Activated T-helper 2 cell treated with anti-CD3 and anti-CD28 coated beads, Interferon-gamma antibody, Interleukin-2, Interleukin-4, amounts not matched to agents 10 μg/mL and 5 μg/mL and 100 μg/mL, durations not matched to agents 14 hours and 24 hours and 36 hours (primary cell): ENCODE results near the gene VPS37D. TPM values are rescaled to one million over a fixed set of nuclear protein-coding genes. Genes with fewer than 3 reads are reported as not detected.
A peak's percentile ranks its signal among the peaks of the same experiment; 100 is the strongest.
"Not testable (repeated sequence)": the region's sequence is repeated elsewhere in the genome, so short reads cannot be mapped to it uniquely, and the experiment has no call there.

Experiments
- DNase-seq: peaks from one replicate; pipeline ENCODE4 v3.0.0; 2021; ENCODE audit warnings: low spot score
- H3K27ac Mint-ChIP-seq: one replicate; pipeline ENCODE4 v1.8.0; 2021; ENCODE audit warnings: mixed read lengths
- H3K27me3 Mint-ChIP-seq: one replicate; pipeline ENCODE4 v1.8.0; 2021; ENCODE audit warnings: low read depth, mixed read lengths
- H3K36me3 Mint-ChIP-seq: one replicate; pipeline ENCODE4 v1.8.0; 2021; ENCODE audit warnings: low read depth, mixed read lengths
- H3K4me1 Mint-ChIP-seq: one replicate; pipeline ENCODE4 v1.8.0; 2021; ENCODE audit warnings: low read depth, mixed read lengths
- H3K4me3 Mint-ChIP-seq: one replicate; pipeline ENCODE4 v1.8.0; 2021; ENCODE audit warnings: low read depth, mild to moderate bottlenecking, moderate library complexity, mixed read lengths
- H3K9me3 Mint-ChIP-seq: one replicate; pipeline ENCODE4 v1.8.0; 2021; ENCODE audit warnings: mixed read lengths
- intact Hi-C: fragments of 100-400 bp; cut with micrococcal nuclease; formaldehyde crosslinking; loops from one replicate; pipeline ENCODE4 v1.15.1; 2023
- total RNA-seq: library from RNA; stranded (reverse); gene quantifications from 2 replicates; pipeline ENCODE4 v1.2.3, GENCODE V29; 2022

VPS37D gene
- total RNA-seq, 1 donor from 2014 or later, result 0.30 TPM

- intact Hi-C loops, result loop anchor here (1.0 to 5.0 kb wide), 5 partner anchors 19 to 142 kb away; partner anchors contain the start of genes ABHD11, BUD23, DNAJC30 and MLXIPL
- peaks cover 31% of the 10 kb centered on the region for H3K4me1 Mint-ChIP-seq
- H3K36me3 Mint-ChIP-seq, result peaks cover 9% of the 10 kb centered on the region
- H3K27ac Mint-ChIP-seq, result peak within 1 kb of the TSS; percentile 62
- DNase-seq, result peak; percentile 71
- peaks cover 9% of the 10 kb centered on the region for H3K27me3 Mint-ChIP-seq
- H3K9me3 Mint-ChIP-seq, result no peaks in the 10 kb centered on the region
- peak within 1 kb of the TSS; percentile 89 for H3K4me3 Mint-ChIP-seq
Measured at GRCh38 chr7:73718905-73719805, 51.5 kb downstream of the VPS37D start, which contains the start of gene STX1A. STX1A (minus strand) TSS chr7:73719669; CDS start chr7:73719631, 38 bp downstream.

- Mint-ChIP-seq H3K27ac (no peak overlapping the region), H3K4me1 (peaks cover 31% of the 10 kb centered on the region), H3K36me3 (peaks cover 9% of the 10 kb centered on the region), H3K27me3 (peaks cover 11% of the 10 kb centered on the region), H3K4me3 (peak overlapping the region; percentile 80), H3K9me3 (no peaks in the 10 kb centered on the region)
- intact Hi-C loops, result loop anchor here (2.0 to 5.0 kb wide), 3 partner anchors 52 to 142 kb away; partner anchors contain the start of genes MLXIPL, TBL2 and VPS37D
- DNase-seq, result no peak
Measured at GRCh38 chr7:73719806-73720169, 52.2 kb downstream of the VPS37D start.

- H3K9me3 Mint-ChIP-seq, intact Hi-C loops, DNase-seq, H3K36me3 Mint-ChIP-seq: not testable (repeated sequence)
- H3K27ac Mint-ChIP-seq, result peak overlapping the region; percentile 62
- peaks cover 12% of the 10 kb centered on the region for H3K27me3 Mint-ChIP-seq
- peak overlapping the region; percentile 80 for H3K4me3 Mint-ChIP-seq
- peaks cover 29% of the 10 kb centered on the region for H3K4me1 Mint-ChIP-seq
Measured at GRCh38 chr7:73720443-73720842, 52.8 kb downstream of the VPS37D start.

- H3K36me3 Mint-ChIP-seq, result peaks cover 5% of the 10 kb centered on the region
- H3K4me1 Mint-ChIP-seq, result peaks cover 22% of the 10 kb centered on the region
- H3K9me3 Mint-ChIP-seq, result no peaks in the 10 kb centered on the region
- H3K27ac Mint-ChIP-seq, result no peak overlapping the region
- no peak for DNase-seq
- peaks cover 12% of the 10 kb centered on the region for H3K27me3 Mint-ChIP-seq
- intact Hi-C loops, result no loop called here
- H3K4me3 Mint-ChIP-seq, result peak overlapping the region; percentile 45
Measured at GRCh38 chr7:73721377-73721817, 53.8 kb downstream of the VPS37D start.

Other genes with a start within 250 kb of the VPS37D start
- gene FZD9, start 234.1 kb upstream of the VPS37D start, total RNA-seq, result 0.30 and 0.51 TPM in 2 replicates
- 99.6 and 101 TPM in 2 replicates for gene BAZ1B, start 145.5 kb upstream of the VPS37D start, total RNA-seq
- 68.6 and 74.5 TPM in 2 replicates for gene BCL7B, start 110.1 kb upstream of the VPS37D start, total RNA-seq
- 43.3 and 43.9 TPM in 2 replicates for gene TBL2, start 89.3 kb upstream of the VPS37D start, total RNA-seq
- gene MLXIPL, start 43.3 kb upstream of the VPS37D start, total RNA-seq, result not detected in 2 replicates
- 9.2 TPM in 2 replicates for gene DNAJC30, start 15.6 kb downstream of the VPS37D start, total RNA-seq
- 96.0 and 109 TPM in 2 replicates for gene BUD23, start 15.8 kb downstream of the VPS37D start, total RNA-seq
- gene STX1A, start 51.8 kb downstream of the VPS37D start, total RNA-seq, result 17.2 and 17.6 TPM in 2 replicates
- 17.3 and 18.2 TPM in 2 replicates for gene ABHD11, start 71.0 kb downstream of the VPS37D start, total RNA-seq
- not detected in 2 replicates for gene CLDN3, start 102.4 kb downstream of the VPS37D start, total RNA-seq
- not detected in 2 replicates for gene CLDN4, start 163.2 kb downstream of the VPS37D start, total RNA-seq
- 0.90 and 0.94 TPM in 2 replicates for gene METTL27, start 174.7 kb downstream of the VPS37D start, total RNA-seq
- not detected in 2 replicates for gene TMEM270, start 193.3 kb downstream of the VPS37D start, total RNA-seq